Peyer's patch (tissue), 4 donors: Measurements from ENCODE around the gene PCNT. TPM values are rescaled to one million over a fixed set of nuclear protein-coding genes. Genes with fewer than 3 reads are reported as not detected.

Experiments
- DNase-seq, 3 donors: peaks; one replicate each; pipeline ENCODE4 v3.0.0-alpha.2; 2017 to 2019
- H3K27ac ChIP-seq, 4 donors: fragments of 200-600 bp; sonication (generic); one replicate each; pipeline ENCODE4 v1.5.1; 2016 to 2019
- H3K27me3 ChIP-seq, 2 donors: fragments of 200-600 bp; sonication (generic); one replicate each; pipeline ENCODE4 v1.5.1; 2019
- H3K36me3 ChIP-seq, 3 donors: fragments of 200-600 bp; sonication (generic); one replicate each; pipeline ENCODE4 v1.5.1; 2016 to 2019
- H3K4me1 ChIP-seq, 4 donors: fragments of 200-600 bp; sonication (generic); one replicate each; pipeline ENCODE4 v1.5.1; 2016 to 2019
- H3K4me3 ChIP-seq, 4 donors: fragments of 200-600 bp; sonication (generic); 1 replicate in 3 of 4; 2 replicates in 1 of 4; pipeline ENCODE4 v1.5.1; 2016 to 2019; ENCODE audit warnings: mild to moderate bottlenecking in 1 of 4
- H3K9me3 ChIP-seq, 4 donors: fragments of 200-600 bp; sonication (generic); one replicate each; pipeline ENCODE4 v1.5.1; 2016 to 2019; ENCODE audit warnings: mild to moderate bottlenecking in 1 of 4
- POLR2A ChIP-seq, 2 donors: fragments of 450-650 bp; IDR thresholded peaks; one replicate each; pipeline ENCODE4 v1.5.1; 2017; ENCODE audit warnings: antibody characterized with exemption in 2 of 2, mild to moderate bottlenecking in 2 of 2, moderate library complexity in 2 of 2
- total RNA-seq, 4 donors: library from RNA; depleted of rRNA; stranded (reverse); fragments of >200 nt; gene quantifications; one replicate each; pipeline ENCODE4 v1.1.0, GENCODE V29; 2016
- TF ChIP-seq, protein P1 (sequence below), 6 experiments: fragments of 450-650 bp in 4 of 6; fragments of 200-600 bp in 2 of 6; sonication (generic) in 1 of 6; IDR thresholded peaks; one replicate each; pipeline ENCODE4 v1.5.1; 2017 to 2019; ENCODE audit warnings: antibody characterized with exemption in 6 of 6, mild to moderate bottlenecking in 3 of 6, moderate library complexity in 1 of 6

The PCNT gene
- total RNA-seq, 4 donors from 2014 or later = 29.2 to 119 (median 59.5) TPM

DNA sequence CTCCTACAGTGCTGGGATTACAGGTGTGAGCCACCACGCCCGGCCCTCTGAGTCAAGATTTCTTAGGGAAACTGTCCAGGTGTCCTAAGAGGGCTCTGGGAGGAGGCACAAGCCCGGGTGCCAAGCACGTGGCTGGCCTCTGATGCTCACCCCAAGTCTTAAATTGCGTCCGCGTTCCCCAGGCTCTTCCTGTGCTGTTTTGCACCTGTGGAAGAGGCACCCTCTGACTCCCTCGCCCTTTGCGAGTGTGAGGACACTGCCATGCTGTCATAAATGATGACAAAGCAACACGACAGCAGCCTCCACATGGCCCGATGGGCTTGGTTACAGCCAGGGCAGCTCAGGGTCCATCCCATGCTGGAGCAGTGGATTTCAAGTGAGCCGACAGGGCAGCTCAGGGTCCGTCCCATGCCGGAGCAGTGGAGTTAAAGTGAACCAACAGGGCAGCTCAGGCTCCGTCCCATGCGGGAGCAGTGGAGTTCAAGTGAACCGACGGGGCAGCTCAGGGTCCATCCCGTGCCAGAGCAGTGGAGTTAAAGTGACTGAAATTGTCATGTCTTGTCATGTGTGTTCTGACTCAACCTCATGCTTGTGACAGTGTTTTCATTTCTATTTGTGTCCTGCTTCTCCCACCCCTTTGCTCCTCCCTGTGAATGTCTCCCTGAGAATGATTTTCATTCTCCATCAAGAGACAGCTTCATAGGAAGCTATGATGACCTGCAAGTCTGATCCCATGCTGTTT is 33.9 kb downstream of the PCNT start:
- H3K36me3 ChIP-seq = peaks cover 0 to 71% (median 0%) of the 10 kb centered on the region in 3 donors
- H3K4me3 ChIP-seq = no peak overlapping the region
- TF ChIP-seq POLR2A (IDR thresholded peaks at IDR 0.05) = no peak
- TF ChIP-seq, protein P1, sequence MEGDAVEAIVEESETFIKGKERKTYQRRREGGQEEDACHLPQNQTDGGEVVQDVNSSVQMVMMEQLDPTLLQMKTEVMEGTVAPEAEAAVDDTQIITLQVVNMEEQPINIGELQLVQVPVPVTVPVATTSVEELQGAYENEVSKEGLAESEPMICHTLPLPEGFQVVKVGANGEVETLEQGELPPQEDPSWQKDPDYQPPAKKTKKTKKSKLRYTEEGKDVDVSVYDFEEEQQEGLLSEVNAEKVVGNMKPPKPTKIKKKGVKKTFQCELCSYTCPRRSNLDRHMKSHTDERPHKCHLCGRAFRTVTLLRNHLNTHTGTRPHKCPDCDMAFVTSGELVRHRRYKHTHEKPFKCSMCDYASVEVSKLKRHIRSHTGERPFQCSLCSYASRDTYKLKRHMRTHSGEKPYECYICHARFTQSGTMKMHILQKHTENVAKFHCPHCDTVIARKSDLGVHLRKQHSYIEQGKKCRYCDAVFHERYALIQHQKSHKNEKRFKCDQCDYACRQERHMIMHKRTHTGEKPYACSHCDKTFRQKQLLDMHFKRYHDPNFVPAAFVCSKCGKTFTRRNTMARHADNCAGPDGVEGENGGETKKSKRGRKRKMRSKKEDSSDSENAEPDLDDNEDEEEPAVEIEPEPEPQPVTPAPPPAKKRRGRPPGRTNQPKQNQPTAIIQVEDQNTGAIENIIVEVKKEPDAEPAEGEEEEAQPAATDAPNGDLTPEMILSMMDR (IDR thresholded peaks at IDR 0.05) = no peak
- no peaks in the 10 kb centered on the region for H3K27me3 ChIP-seq
- no peaks in the 10 kb centered on the region for H3K9me3 ChIP-seq
- no peak for DNase-seq
- no peak overlapping the region for H3K27ac ChIP-seq
- H3K4me1 ChIP-seq = no peaks in the 10 kb centered on the region

DNA sequence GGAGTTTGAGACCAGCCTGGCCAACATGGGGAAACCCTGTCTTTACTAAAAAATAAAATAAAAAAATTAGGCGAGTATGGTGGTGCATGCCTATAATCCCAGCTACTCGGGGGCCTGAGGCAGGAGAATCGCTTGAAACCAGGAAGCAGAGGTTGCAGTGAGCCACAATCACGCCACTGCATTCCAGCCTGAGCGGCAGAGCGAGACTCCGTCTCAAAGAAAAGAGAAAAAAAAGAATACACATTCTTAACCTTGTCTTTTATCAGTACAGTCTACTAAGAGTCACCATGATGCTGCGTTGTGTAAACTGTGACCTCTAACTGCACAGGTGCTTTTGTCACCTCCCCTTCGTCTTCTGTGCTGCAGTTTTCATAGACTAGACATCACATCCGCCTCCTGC is 37.2 kb downstream of the PCNT start:
- Histone ChIP-seq H3K9me3 (no peaks in the 10 kb centered on the region), H3K36me3 (peaks cover 0 to 62% (median 0%) of the 10 kb centered on the region in 3 donors), H3K4me1 (no peaks in the 10 kb centered on the region), H3K4me3 (no peak overlapping the region), H3K27ac (no peak overlapping the region), H3K27me3 (no peaks in the 10 kb centered on the region)
- no peak for DNase-seq
- TF ChIP-seq POLR2A (IDR thresholded peaks at IDR 0.05) = no peak
- TF ChIP-seq, protein P1 (IDR thresholded peaks at IDR 0.05) = no peak

DNA sequence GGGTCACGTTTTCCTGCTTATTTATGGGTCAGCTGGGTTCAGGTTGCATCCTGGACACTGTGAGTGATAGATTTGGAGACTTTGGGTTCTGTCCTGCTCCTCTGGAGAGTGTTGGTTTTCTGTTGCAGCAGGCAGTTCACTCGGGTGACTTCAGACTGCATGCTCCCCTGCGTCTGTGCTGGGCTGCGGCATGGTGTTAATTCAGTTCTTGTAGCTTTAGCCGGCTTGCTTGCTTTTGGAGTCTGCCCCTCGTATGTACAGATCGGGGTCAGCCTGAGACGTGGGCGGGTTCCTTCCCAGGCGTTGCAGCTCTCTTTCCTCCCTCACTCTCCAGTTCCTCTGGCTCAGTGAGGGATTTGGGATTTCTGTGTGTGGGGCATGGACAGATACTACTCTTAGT is 38.0 kb downstream of the PCNT start:
- Histone ChIP-seq H3K27me3 (no peaks in the 10 kb centered on the region), H3K4me1 (no peaks in the 10 kb centered on the region), H3K9me3 (no peaks in the 10 kb centered on the region), H3K27ac (no peak overlapping the region), H3K36me3 (peaks cover 0 to 62% (median 0%) of the 10 kb centered on the region in 3 donors), H3K4me3 (no peak overlapping the region)
- no peak for DNase-seq
- TF ChIP-seq, protein P1 (IDR thresholded peaks at IDR 0.05) = no peak
- TF ChIP-seq POLR2A (IDR thresholded peaks at IDR 0.05) = no peak

DNA sequence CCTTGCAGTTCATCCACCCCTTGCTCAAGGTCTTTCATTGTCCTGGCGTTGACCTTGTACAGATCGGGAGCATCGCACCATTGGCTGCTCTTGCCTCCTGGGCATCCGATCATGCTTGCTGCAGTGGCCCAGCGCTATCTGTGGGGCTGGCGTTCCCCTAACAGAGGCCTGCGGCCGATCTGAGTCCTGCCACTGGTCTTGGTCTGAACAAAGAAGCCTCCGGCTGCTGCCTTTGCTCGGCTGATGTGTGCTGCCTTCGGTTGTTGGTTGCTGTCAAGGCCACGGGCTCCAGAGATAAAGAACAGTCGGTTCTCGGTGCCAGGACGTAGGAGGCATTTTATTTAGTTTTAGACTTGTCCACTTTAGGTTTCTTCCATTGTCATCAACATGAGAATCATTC is 39.0 kb downstream of the PCNT start:
- Histone ChIP-seq H3K27ac (no peak overlapping the region), H3K4me1 (no peaks in the 10 kb centered on the region), H3K36me3 (peaks cover 0 to 60% (median 0%) of the 10 kb centered on the region in 3 donors), H3K27me3 (no peaks in the 10 kb centered on the region), H3K9me3 (no peaks in the 10 kb centered on the region), H3K4me3 (no peak overlapping the region)
- TF ChIP-seq, protein P1 (IDR thresholded peaks at IDR 0.05) = no peak
- no peak for TF ChIP-seq POLR2A (IDR thresholded peaks at IDR 0.05)
- DNase-seq = no peak

DNA sequence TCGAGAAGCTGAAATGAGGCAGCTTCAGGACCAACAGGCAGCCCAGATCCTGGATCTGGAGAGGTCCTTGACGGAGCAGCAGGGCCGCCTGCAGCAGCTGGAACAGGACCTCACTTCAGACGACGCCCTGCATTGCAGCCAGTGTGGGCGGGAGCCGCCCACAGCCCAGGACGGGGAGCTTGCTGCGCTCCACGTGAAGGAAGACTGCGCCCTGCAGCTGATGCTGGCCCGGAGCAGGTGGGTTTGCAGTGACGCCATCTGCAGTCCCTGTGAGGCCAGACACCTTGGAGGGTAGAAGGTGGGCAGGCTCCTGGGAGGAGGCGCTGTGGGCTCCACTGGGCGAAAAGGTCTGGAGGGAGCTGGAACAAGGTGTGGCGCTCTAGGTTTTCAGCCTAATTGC is 39.7 kb downstream of the PCNT start:
- no peak for DNase-seq
- no peak for TF ChIP-seq POLR2A (IDR thresholded peaks at IDR 0.05)
- TF ChIP-seq, protein P1 (IDR thresholded peaks at IDR 0.05) = no peak
- peaks cover 0 to 56% (median 0%) of the 10 kb centered on the region in 3 donors for H3K36me3 ChIP-seq
- peaks cover 0 to 6% (median 0%) of the 10 kb centered on the region in 4 donors for H3K4me1 ChIP-seq
- no peak overlapping the region for H3K27ac ChIP-seq
- no peak overlapping the region for H3K4me3 ChIP-seq
- H3K27me3 ChIP-seq = no peaks in the 10 kb centered on the region
- no peaks in the 10 kb centered on the region for H3K9me3 ChIP-seq
